BLaER1 treated with 17β-estradiol and CSF1 and Interleukin-3, amounts not matched to agents 10 nM and 100 nM (cell line): Measurements from ENCODE around the gene FBLN2.
A peak's percentile ranks its signal among the peaks of the same experiment; 100 is the strongest.
"Not testable (repeated sequence)": the region's sequence is repeated elsewhere in the genome, so short reads cannot be mapped to it uniquely, and the experiment has no call there.

Source experiments
- H3K27ac ChIP-seq, 11 experiments: shearing (Covaris generic); formaldehyde crosslinking; 2 replicates each; pipeline ENCODE4 v1.8.1; 2022
- H3K27me3 ChIP-seq, 11 experiments: shearing (Covaris generic); formaldehyde crosslinking; 2 replicates each; pipeline ENCODE4 v1.8.1; 2022
- H3K36me3 ChIP-seq, 11 experiments: shearing (Covaris generic); formaldehyde crosslinking; 2 replicates each; pipeline ENCODE4 v1.8.1; 2022
- H3K4me1 ChIP-seq, 10 experiments: shearing (Covaris generic); formaldehyde crosslinking; 2 replicates each; pipeline ENCODE4 v1.8.1; 2022
- H3K4me2 ChIP-seq, 11 experiments: shearing (Covaris generic); formaldehyde crosslinking; 2 replicates each; pipeline ENCODE4 v1.8.1; 2022
- H3K4me3 ChIP-seq, 10 experiments: shearing (Covaris generic); formaldehyde crosslinking; 2 replicates each; pipeline ENCODE4 v1.8.1; 2022
- H3K9ac ChIP-seq, 11 experiments: shearing (Covaris generic); formaldehyde crosslinking; 2 replicates each; pipeline ENCODE4 v1.8.1; 2022
- H3K9me3 ChIP-seq, 11 experiments: shearing (Covaris generic); formaldehyde crosslinking; replicated peaks in 1 of 11; 2 replicates each; pipeline ENCODE4 v1.8.1; 2022
- H4K20me1 ChIP-seq, 11 experiments: shearing (Covaris generic); formaldehyde crosslinking; 2 replicates each; pipeline ENCODE4 v1.8.1; 2022
- Cebpa-rat ChIP-seq, 11 experiments: shearing (Covaris generic); IDR thresholded peaks; 2 replicates each; pipeline ENCODE4 v1.8.1; 2022

Gene FBLN2

GRCh38 chr3:13556207-13556606, 7.3 kb downstream of the FBLN2 start:
- TF ChIP-seq Cebpa-rat (IDR thresholded peaks at IDR 0.05) = no peak
- peak overlapping the region in 1 of 11 experiments; percentile 34; a peak in 2 of 22 replicates for H3K27ac ChIP-seq

GRCh38 chr3:13556917-13557316, 8.0 kb downstream of the FBLN2 start:
- no peaks in the 10 kb centered on the region for H3K9me3 ChIP-seq
- no peaks in the 10 kb centered on the region for H4K20me1 ChIP-seq
- peaks cover 9 to 51% (median 29%) of the 10 kb centered on the region in 10 experiments; a peak in 19 of 20 replicates for H3K4me1 ChIP-seq
- H3K27ac ChIP-seq = peak overlapping the region in 1 of 11 experiments; percentile 15; a peak in 2 of 22 replicates
- H3K4me3 ChIP-seq = no peak overlapping the region
- H3K9ac ChIP-seq = peak overlapping the region in 1 of 11 experiments; percentile 19; a peak in 1 of 22 replicates
- no peaks in the 10 kb centered on the region; a peak in 1 of 22 replicates for H3K27me3 ChIP-seq
- H3K36me3 ChIP-seq = no peaks in the 10 kb centered on the region
- no peak for TF ChIP-seq Cebpa-rat (IDR thresholded peaks at IDR 0.05)
- peak overlapping the region in 8 of 11 experiments; percentile 39 to 83 (median 65); a peak in 17 of 22 replicates for H3K4me2 ChIP-seq

More at GRCh38 chr3:13556207-13556606, 7.3 kb downstream of the FBLN2 start:
- Histone ChIP-seq H3K4me2 (peak overlapping the region in 8 of 11 experiments; percentile 39 to 83 (median 65); a peak in 14 of 22 replicates), H3K9ac (no peak overlapping the region), H4K20me1 (peaks cover 0 to 4% (median 0%) of the 10 kb centered on the region in 11 experiments; a peak in 1 of 22 replicates), H3K36me3 (no peaks in the 10 kb centered on the region), H3K27me3 (no peaks in the 10 kb centered on the region; a peak in 1 of 22 replicates), H3K9me3 (no peaks in the 10 kb centered on the region), H3K4me1 (peaks cover 4 to 57% (median 32%) of the 10 kb centered on the region in 10 experiments; a peak in 18 of 20 replicates), H3K4me3 (no peak overlapping the region)

- no peak overlapping the region for H3K4me3 ChIP-seq
- H4K20me1 ChIP-seq = no peaks in the 10 kb centered on the region
- no peaks in the 10 kb centered on the region for H3K36me3 ChIP-seq
- H3K4me2 ChIP-seq = peak overlapping the region in 8 of 11 experiments; percentile 39 to 83 (median 65); a peak in 12 of 22 replicates
- H3K27ac ChIP-seq = 0 out of 22 replicates have a peak overlapping the region, but pooled peaks of 1 of the 11 experiments have one; percentile 15
- TF ChIP-seq Cebpa-rat (IDR thresholded peaks at IDR 0.05) = no peak
- no peaks in the 10 kb centered on the region for H3K9me3 ChIP-seq
- H3K9ac ChIP-seq = no peak overlapping the region
- H3K27me3 ChIP-seq = no peaks in the 10 kb centered on the region; a peak in 1 of 22 replicates
- peaks cover 14 to 51% (median 34%) of the 10 kb centered on the region in 10 experiments for H3K4me1 ChIP-seq
Measured at GRCh38 chr3:13557417-13557816, 8.5 kb downstream of the FBLN2 start.

- Histone ChIP-seq H4K20me1 (no peaks in the 10 kb centered on the region), H3K27ac (no peak overlapping the region), H3K36me3 (no peaks in the 10 kb centered on the region), H3K9ac (no peak overlapping the region), H3K27me3 (no peaks in the 10 kb centered on the region; a peak in 1 of 22 replicates), H3K9me3 (no peaks in the 10 kb centered on the region), H3K4me3 (no peak overlapping the region), H3K4me1 (peaks cover 19 to 46% (median 37%) of the 10 kb centered on the region in 10 experiments), H3K4me2 (peak overlapping the region in 2 of 11 experiments; percentile 55 to 74; a peak in 3 of 22 replicates)
- no peak for TF ChIP-seq Cebpa-rat (IDR thresholded peaks at IDR 0.05)
Measured at GRCh38 chr3:13557926-13558325, 9.0 kb downstream of the FBLN2 start.

- no peak overlapping the region for H3K4me2 ChIP-seq
- peaks cover 20 to 43% (median 36%) of the 10 kb centered on the region in 10 experiments for H3K4me1 ChIP-seq
- H3K4me3 ChIP-seq = no peak overlapping the region
- H4K20me1 ChIP-seq = no peaks in the 10 kb centered on the region
- H3K27me3 ChIP-seq = no peaks in the 10 kb centered on the region; a peak in 1 of 22 replicates
- no peak overlapping the region for H3K9ac ChIP-seq
- no peak overlapping the region for H3K27ac ChIP-seq
- no peaks in the 10 kb centered on the region for H3K36me3 ChIP-seq
- TF ChIP-seq Cebpa-rat (IDR thresholded peaks at IDR 0.05) = no peak
- no peaks in the 10 kb centered on the region for H3K9me3 ChIP-seq
Measured at GRCh38 chr3:13558651-13559050, 9.7 kb downstream of the FBLN2 start.

- no peak for TF ChIP-seq Cebpa-rat (IDR thresholded peaks at IDR 0.05)
- Histone ChIP-seq H4K20me1 (no peaks in the 10 kb centered on the region; a peak in 1 of 22 replicates), H3K9ac (no peak overlapping the region), H3K4me3 (no peak overlapping the region), H3K4me2 (peak overlapping the region in 2 of 11 experiments; percentile 18 to 21; a peak in 3 of 22 replicates), H3K27me3 (no peaks in the 10 kb centered on the region), H3K9me3 (no peaks in the 10 kb centered on the region), H3K27ac (no peak overlapping the region), H3K36me3 (no peaks in the 10 kb centered on the region), H3K4me1 (peaks cover 20 to 37% (median 28%) of the 10 kb centered on the region in 10 experiments)
Measured at GRCh38 chr3:13559764-13560525, 11.0 kb downstream of the FBLN2 start.

GRCh38 chr3:13561376-13561775, 12.5 kb downstream of the FBLN2 start:
- no peak for TF ChIP-seq Cebpa-rat (IDR thresholded peaks at IDR 0.05)
- Histone ChIP-seq H3K4me2 (peak overlapping the region in 3 of 11 experiments; percentile 36 to 64 (median 51); a peak in 5 of 22 replicates), H3K9ac (no peak overlapping the region), H3K4me3 (no peak overlapping the region), H3K27ac (no peak overlapping the region), H3K4me1 (peaks cover 18 to 36% (median 23%) of the 10 kb centered on the region in 10 experiments), H3K27me3 (no peaks in the 10 kb centered on the region), H4K20me1 (no peaks in the 10 kb centered on the region; a peak in 1 of 22 replicates), H3K36me3 (no peaks in the 10 kb centered on the region), H3K9me3 (no peaks in the 10 kb centered on the region)

- no peaks in the 10 kb centered on the region; a peak in 1 of 22 replicates for H4K20me1 ChIP-seq
- H3K36me3 ChIP-seq = no peaks in the 10 kb centered on the region
- H3K27me3 ChIP-seq = no peaks in the 10 kb centered on the region
- peak overlapping the region in 9 of 11 experiments; percentile 12 to 64 (median 36); a peak in 12 of 22 replicates for H3K4me2 ChIP-seq
- H3K27ac ChIP-seq = no peak overlapping the region
- H3K4me1 ChIP-seq = peaks cover 12 to 30% (median 19%) of the 10 kb centered on the region in 10 experiments
- no peak overlapping the region for H3K9ac ChIP-seq
- no peak overlapping the region for H3K4me3 ChIP-seq
- no peaks in the 10 kb centered on the region for H3K9me3 ChIP-seq
- no peak for TF ChIP-seq Cebpa-rat (IDR thresholded peaks at IDR 0.05)
Measured at GRCh38 chr3:13561967-13562366, 13.0 kb downstream of the FBLN2 start.

GRCh38 chr3:13562421-13562820, 13.5 kb downstream of the FBLN2 start:
- peak overlapping the region in 9 of 11 experiments; percentile 12 to 64 (median 36); a peak in 13 of 22 replicates for H3K4me2 ChIP-seq
- H3K36me3 ChIP-seq, H3K9me3 ChIP-seq, H3K27me3 ChIP-seq, H3K27ac ChIP-seq, H4K20me1 ChIP-seq, H3K9ac ChIP-seq, H3K4me3 ChIP-seq: not testable (repeated sequence)
- peaks cover 9 to 28% (median 15%) of the 10 kb centered on the region in 10 experiments; a peak in 19 of 20 replicates for H3K4me1 ChIP-seq
